Daoy (cell line): Measurements from ENCODE around the gene FBXW8. TPM values are rescaled to one million over a fixed set of nuclear protein-coding genes. Genes with fewer than 3 reads are reported as not detected.

Experiments used
- DNase-seq: peaks from one replicate; pipeline ENCODE4 v3.0.0-alpha.2; 2015; ENCODE audit warnings: low read depth
- total RNA-seq: library from RNA; depleted of rRNA; stranded (reverse); fragments of >200 nt; shearing (Covaris generic); gene quantifications from 2 replicates; pipeline ENCODE4 v1.2.3, GENCODE V29; 2014

The FBXW8 gene
- total RNA-seq, 1 experiment from 2014 or later: 14.6 TPM

DNA sequence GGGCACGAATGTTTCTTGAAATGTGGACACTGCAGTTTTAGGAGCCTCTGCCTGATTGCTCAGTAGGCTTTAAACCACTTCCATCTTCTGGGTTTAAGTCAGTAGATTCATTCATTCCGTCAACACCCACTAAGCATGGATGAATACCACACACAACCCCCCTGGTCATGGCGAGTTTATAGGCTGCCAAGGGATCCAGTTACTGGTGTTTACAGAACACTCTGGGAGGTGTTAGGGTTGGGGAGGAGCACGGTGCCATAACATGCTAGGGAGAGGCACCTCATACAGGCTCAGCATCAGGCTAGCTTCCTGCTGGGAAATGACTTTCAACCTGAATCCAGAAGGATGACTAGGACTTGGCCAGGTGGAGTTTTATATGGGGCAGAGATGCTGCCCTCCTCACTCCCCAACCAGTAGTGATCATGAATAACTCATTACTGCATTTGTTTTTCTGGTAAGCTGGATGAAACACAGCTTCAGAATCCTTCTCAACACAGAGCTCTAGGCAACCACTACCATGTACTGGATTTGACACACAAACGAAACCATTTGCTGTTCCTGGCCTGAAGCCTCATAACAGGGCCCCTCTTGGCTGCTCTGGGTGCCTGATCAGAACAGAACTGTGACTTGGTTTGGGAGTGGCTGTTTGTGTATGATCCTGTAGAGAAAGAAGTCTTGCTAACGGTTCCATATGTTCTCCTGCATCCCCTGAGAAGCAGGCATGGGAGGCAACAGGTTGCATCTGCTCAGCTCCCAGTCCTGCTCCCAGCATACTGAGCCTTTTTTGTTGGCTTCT lies 47.9 kb downstream of the FBXW8 start:
- DNase-seq: peak; percentile 36

DNA sequence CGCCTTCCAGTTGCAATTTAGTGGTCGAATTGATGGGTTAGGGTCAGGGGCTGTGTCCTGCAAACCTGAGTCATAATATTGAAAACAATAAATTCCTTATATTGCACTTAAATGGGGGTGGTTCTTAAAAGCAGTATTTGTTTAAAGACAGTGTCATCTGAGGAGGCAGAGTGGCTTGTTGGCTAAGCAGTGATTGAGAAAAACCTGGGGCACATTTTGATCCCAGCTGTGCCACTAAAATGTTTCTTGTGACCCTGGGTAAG lies 48.4 kb downstream of the FBXW8 start:
- DNase-seq: no peak

- DNase-seq: no peak
Measured at GRCh38 chr12:116959845-116960514, 49.2 kb downstream of the FBXW8 start.

DNA sequence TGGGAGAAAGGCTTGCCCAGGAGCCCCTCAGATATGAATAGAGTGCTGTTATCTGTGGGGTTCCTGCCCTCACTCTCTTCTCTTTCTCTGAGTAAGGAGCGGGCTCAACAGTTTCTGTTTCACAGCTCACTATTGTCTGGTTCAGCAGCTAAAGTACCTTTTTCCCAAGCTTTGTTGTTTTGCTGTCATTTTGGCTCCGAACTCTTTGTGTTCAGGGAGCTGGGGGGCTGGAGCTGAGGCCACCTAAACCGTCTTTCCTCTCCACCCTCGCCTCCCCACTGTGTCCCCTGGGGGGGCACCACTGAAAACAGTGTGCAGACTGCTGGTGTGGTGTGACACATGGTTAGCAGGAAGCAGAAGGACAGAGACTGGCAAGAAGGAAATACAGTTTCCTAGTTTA lies 51.4 kb downstream of the FBXW8 start:
- DNase-seq: no peak

DNA sequence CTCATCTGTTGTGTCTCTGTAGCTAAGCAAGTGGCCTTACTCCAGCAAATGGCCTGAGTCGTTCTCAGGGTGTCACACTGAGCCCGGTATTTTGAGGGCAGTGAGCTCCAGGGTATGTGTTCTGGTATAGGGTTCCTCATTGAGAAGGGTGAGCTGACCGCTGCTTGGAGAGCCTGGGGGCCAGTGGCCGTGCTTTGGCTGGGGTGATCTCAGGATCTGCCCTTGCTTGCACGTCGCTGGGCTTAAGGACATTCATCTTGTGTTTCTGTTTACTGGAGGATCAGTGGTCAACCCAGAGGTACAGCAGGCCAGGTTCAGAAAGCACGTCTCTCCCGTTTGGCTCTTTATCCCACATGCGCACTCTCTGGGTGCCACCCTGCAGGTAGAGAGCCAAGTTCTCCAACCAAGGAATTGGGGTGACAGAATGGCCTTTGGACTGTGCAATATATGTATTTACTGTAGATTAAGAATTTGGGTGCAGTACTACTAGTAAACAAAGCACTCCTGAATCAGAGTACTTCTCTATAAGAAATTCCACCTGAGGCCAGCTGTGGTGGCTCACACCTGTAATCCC lies 52.1 kb downstream of the FBXW8 start:
- DNase-seq: no peak

DNA sequence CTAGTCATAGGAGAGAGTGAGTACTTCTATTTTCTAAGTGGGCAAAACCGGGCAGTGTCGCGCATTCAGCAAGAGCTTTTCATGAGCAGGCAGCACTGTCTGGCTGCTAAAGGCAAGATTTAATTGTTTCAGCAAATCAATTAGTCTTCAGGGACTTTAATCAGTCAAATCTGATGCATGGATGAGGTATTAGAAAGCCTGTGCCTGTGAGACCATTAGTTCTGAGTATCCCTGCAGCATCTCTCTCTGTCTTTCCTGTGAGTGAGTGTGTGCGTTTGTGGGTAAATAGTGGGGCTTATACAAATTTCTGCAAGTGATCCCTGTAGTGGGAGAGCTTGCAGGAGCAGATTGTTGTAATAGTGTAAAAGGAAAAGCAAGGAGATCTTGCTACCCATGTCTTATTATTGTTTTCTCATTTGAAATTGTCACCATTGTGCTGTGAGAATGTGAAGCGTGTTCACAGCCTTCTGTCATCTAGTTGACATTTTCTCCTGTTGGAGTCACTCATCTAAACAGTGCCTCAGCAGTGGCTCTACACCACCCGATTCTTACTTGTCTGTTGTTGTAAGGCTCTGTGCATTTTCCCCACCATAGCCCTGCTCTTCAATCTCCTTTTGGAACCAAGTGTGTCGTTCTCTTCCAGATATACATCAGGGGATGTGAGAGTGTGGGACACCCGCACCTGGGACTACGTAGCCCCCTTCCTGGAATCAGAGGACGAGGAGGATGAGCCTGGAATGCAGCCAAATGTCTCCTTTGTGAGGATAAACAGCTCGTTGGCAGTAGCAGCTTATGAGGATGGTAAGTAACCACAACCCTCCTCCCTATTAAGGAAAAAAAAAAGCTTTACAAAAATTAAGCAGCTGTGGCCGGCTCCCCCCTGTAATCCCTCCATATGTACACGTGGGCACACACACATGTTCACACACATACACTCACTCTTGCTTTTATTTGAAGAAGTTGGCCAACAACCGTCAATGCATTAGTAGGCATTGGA lies 53.6 kb downstream of the FBXW8 start:
- DNase-seq: no peak

- DNase-seq: no peak
Measured at GRCh38 chr12:116968986-116969385, 58.2 kb downstream of the FBXW8 start.

- no peak for DNase-seq
Measured at GRCh38 chr12:116969615-116970585, 59.1 kb downstream of the FBXW8 start.

DNA sequence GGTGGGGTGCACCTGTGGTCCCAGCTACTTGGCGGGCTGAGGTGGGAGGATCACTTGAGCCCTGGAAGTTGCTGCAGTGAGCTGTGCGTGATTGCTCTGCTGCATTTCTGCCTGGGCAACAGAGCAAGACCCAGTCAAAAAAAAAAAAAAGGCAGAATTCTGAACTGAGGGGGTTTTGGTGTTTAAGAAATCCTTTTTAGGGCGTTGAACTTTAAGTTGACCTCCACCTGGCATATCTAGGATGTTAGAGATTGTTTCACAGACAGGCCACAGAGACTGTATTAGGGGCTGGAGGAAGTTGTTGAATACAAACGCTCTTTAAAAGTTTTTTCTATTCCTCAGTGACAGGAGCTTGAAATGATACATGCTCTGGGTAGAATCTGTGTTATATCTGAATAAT lies 60.5 kb downstream of the FBXW8 start:
- no peak for DNase-seq

DNA sequence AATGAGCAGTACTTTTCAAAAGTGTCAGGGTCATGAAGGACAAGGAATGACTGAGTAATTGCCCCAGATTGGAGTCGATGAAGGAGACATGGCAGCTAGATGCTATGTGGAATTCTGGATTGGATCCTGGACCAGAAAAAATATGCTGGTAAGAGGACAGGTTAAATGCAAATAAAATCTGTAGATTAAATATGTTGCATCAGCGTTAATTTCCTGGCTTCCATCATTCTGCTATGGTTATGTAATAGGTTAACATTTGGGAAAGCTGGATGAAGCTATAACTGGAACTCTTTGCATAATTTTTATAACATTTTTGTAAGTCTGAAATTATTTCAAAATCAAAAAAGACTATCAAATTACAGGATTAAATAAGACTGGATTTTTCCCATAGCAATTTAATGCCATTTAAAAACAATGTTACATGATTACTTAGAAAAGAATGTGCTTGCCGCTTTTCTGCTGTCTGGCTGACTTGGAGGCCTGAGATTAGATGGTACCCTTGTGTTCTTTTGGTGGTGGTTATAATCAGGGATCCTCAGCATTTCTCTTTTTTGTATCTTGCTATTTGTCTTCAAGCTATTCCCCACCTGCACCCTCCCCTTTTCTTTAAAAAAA lies 65.1 kb downstream of the FBXW8 start:
- no peak for DNase-seq

DNA sequence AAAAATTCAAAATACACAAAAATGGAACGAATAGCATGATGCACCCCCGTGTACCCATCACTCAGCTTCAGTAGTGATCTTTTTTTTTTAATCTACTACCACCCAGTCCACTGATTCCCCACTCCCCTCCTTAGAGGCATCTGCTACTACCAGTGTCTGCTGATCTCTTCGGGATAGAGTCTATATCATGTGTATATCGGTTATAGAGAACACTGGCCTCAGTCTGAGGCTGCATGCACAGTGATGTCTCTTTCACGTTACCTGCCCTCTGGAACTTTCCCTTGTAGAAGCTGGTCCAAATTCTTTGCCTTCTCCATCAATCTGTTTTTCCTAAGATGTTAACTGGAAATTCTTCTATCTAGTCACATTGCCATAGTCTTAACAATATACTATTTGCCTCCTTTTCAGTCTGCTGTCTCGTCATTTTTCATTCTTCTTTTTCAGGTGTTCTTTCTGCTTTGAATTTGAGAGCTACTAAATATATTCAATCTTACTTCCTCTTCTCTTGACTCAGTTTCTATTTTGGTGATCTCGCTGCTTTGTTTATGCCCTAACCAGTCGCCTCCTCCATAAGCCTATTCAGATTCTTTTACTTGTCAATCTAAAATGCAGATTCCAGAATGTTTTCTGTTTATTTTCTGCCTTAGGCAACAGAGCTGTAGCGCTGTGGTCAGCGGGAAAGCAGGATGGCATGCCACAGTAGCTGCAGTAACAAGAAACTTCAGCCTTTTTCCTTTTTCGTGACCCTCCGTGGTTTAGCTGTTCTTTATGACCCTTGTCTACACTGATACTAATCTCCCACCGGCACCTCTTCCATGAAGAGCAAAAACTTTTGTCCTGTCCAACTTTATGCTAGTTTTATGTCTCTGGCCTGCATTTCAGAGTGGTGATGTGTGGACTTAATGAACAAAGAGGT lies 67.0 kb downstream of the FBXW8 start:
- DNase-seq: no peak

DNA sequence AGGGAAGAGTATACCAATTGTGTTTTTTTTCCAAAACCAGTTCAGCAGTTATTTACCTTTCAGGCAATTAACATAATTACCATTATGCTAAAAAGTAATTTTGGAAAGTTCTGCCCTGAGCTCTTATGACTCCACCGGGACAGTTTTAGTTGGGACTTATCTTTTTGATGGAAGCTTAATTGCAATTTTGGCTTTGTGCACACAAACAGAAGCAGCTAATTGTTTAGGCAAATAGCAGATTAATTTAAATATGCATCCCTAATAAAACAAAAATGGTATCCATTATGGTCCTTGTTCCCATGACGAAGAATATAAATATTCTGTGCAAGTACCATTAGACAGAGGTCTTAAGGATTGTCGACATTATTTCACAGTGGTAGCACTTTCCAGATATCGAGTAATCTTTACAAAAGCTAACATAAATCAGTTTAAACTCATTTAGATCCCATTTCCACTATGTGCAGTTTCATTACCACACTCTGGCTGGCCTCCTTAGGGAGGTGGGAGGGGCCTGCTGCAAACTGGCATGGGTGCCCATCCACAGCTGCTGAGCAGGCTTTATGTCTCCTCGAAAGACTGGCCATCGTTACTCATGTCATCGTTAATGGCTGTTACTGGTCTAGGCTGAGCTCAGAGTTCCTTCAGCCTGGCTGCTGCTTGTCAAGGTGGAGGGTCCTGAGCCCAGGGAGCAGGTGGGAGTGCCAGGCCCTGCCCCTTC lies 68.2 kb downstream of the FBXW8 start:
- DNase-seq: no peak

DNA sequence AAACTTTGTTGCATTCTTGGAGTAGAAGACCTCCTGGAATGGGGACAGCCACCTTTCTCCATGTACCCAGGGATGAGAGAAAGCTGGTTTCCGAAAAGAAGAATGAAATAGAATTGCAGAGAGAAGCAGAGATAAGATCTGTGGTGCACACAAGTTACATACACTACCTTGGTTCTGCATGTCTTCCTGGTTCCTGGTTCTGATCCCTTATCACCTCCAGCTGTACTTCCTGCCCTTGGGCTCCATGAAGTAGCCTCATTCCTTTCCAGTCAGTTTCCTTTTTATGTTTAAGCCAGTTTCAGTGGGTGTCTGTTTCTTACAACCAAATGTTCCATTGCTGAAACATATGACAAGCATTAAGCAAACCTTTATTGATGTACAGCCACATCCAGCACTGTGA lies 69.3 kb downstream of the FBXW8 start:
- no peak for DNase-seq

DNA sequence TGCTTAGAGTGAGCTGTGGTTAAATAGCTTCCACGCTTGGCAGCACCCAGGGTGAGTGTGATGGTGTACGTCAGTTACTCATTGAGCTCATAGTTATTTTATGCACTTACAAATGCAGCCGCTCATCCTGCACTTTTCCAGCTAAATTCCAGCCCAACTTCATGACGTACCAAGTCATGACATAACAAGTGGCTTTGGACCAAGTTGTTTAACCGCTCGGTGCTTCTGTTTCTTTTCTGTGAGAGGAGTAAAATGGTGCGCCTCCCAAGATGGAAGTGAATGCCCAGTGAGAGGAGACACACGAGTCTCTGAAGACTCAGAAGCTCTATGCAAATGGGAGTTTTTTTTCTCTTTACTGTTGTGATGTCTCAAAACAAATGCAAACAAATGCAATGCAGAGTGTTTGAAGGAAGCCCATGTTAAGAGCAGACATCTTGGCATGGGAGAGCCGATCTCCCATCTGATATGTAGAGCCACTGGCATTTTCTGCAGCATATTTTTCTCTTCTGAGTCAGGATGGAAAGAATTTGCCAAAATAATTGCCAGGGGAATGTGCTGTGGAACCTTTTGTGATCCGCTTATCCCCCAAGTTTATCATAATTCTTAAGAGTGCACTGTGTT lies 72.2 kb downstream of the FBXW8 start:
- no peak for DNase-seq

DNA sequence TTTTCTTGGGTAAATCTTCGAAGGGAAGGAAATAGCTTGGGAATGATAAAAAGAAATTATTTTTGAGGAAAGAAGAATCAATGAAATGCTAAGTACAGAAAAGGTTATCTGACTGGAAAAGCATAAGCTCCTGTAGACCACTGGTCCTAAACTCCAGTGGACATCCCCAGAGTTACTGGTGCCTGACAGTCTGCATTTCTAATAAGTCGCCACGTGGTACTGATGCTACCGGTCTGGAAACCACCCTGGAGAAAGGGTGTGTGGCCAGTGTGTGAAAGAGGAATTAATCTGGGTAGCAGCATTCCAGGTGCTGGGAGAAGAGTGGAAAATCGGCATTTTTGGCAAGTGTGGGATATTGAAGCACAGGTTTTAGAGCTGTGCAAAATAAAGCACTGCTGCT lies 73.3 kb downstream of the FBXW8 start:
- DNase-seq: no peak

DNA sequence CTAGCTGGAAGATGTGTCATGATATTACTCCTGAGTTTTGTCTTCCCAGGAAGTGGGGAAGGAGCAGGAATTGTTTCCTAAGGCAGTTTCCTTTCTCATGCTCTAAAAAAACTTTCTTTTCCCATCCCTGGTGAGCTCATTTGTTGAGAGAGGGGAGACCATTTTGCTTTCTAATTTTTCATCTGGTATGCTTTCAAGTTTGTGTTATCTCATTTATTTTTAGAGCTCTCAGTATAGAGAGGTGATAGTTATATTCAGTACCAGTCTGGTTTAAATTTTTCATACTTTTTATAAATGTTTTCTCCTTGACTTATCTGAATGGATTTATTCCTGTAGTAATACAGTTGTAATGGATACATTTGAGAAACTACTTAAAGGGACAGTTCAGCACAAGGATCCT lies 79.6 kb downstream of the FBXW8 start:
- DNase-seq: no peak

DNA sequence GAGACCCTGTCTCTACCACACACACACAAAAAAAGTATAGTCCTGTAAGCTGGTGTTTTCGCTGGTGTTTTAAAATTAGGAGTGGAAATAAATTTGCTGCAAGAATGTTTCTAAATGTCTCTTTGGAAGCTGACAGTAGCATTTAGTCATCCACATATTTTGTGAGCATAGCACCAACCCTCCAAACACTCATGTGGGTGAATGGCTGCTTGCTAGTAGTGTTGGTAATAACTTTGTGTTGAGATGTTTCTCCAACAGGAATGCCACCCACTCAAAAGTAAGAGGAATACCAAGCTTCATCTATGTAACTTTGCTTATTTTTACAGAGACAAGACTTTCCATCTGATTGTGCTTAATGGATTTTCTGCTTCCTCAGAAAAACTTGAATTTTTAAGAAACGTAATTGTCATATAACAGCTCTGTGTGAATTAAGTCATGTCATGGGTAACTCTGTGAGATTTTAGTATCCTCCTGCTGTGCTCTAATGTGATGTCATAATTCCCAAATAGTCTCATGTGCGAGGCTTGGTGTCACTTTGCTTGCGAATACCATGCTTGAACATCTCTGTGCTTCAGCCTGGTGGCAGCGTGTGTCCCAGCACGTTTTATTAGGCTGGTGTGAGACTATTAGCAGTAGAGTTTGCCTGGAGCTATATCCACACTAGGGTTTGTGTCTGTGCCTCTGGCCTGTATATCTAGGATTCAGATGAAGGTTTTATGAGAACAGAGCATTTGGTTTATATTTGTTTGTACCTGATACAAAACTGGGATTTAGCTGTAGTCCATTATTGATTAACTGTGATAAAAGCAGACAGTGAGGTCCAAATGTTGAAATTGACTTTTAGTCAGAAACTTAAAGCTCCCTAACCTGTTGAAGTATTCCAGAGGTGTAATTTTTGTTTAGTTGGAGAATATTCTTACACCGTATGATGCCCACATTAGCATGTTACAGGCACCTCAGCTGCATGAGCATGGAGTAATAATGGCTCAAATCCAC lies 80.5 kb downstream of the FBXW8 start:
- DNase-seq: no peak
